Liver (tissue), 9 donors: Measurements from ENCODE around the gene ZNF599. TPM values are rescaled to one million over a fixed set of nuclear protein-coding genes. Genes with fewer than 3 reads are reported as not detected.

Experiments
- DNase-seq: peaks from one replicate; pipeline ENCODE4 v3.0.0-alpha.2; 2017; ENCODE audit warnings: low spot score
- H3K27ac ChIP-seq, 2 donors: one replicate each; pipeline ENCODE4 v1.7.0; 2013; ENCODE audit warnings: inconsistent platforms in 2 of 2, low read length in 2 of 2, control low read depth in 1 of 2, low read depth in 1 of 2, mild to moderate bottlenecking in 1 of 2
- H3K27me3 ChIP-seq, 4 donors: one replicate each; pipeline versions ENCODE4 v1.6.1 to v1.7.0; 2013; ENCODE audit warnings: low read length in 3 of 4, inconsistent platforms in 1 of 4, mild to moderate bottlenecking in 1 of 4, moderate library complexity in 1 of 4; ENCODE audit not compliant: control insufficient read depth in 4 of 4, insufficient read depth in 4 of 4
- H3K36me3 ChIP-seq, 4 donors: one replicate each; pipeline versions ENCODE4 v1.6.1 to v1.7.0; 2013; ENCODE audit warnings: low read length in 3 of 4, mild to moderate bottlenecking in 3 of 4, low read depth in 1 of 4, moderate library complexity in 1 of 4; ENCODE audit not compliant: control insufficient read depth in 4 of 4, insufficient read depth in 3 of 4
- H3K4me1 ChIP-seq, 4 donors: one replicate each; pipeline versions ENCODE4 v1.6.1 to v1.7.0; 2013; ENCODE audit warnings: low read length in 3 of 4, mild to moderate bottlenecking in 3 of 4, moderate library complexity in 1 of 4; ENCODE audit not compliant: control insufficient read depth in 4 of 4, insufficient read depth in 4 of 4
- H3K4me3 ChIP-seq, 3 donors: one replicate each; pipeline versions ENCODE4 v1.6.1 to v1.7.0; 2013; ENCODE audit warnings: low read length in 3 of 3, control low read depth in 1 of 3, low read depth in 1 of 3, mild to moderate bottlenecking in 1 of 3
- H3K9ac ChIP-seq, 2 donors: one replicate each; pipeline ENCODE4 v1.7.0; 2013; ENCODE audit warnings: low read length in 2 of 2, mild to moderate bottlenecking in 2 of 2, moderate library complexity in 2 of 2, control low read depth in 1 of 2, low read depth in 1 of 2
- H3K9me3 ChIP-seq, 4 donors: one replicate each; pipeline versions ENCODE4 v1.6.1 to v1.7.0; 2013; ENCODE audit warnings: low read length in 3 of 4; ENCODE audit not compliant: control insufficient read depth in 4 of 4
- ATF3 ChIP-seq: IDR thresholded peaks from 2 replicates; pipeline ENCODE4 v1.6.1; 2016; ENCODE audit warnings: antibody characterized with exemption
- EGR1 ChIP-seq, 2 donors: IDR thresholded peaks; 2 replicates each; pipeline ENCODE4 v1.6.1; 2016 to 2018; ENCODE audit warnings: antibody characterized with exemption in 2 of 2, low read depth in 2 of 2
- FOXA1 ChIP-seq: IDR thresholded peaks from 2 replicates; pipeline ENCODE4 v1.6.1; 2016; ENCODE audit warnings: antibody characterized with exemption
- FOXA2 ChIP-seq: IDR thresholded peaks from 2 replicates; pipeline ENCODE4 v1.6.1; 2016; ENCODE audit warnings: antibody characterized with exemption
- GABPA ChIP-seq, 2 donors: IDR thresholded peaks in 1 of 2; conservative IDR thresholded peaks in 1 of 2; 2 replicates each; pipeline ENCODE4 v1.6.1; 2016; ENCODE audit warnings: antibody characterized with exemption in 2 of 2, mild to moderate bottlenecking in 1 of 2, moderate library complexity in 1 of 2
- HNF4G ChIP-seq: IDR thresholded peaks from 2 replicates; pipeline ENCODE4 v1.6.1; 2016; ENCODE audit warnings: antibody characterized with exemption
- JUND ChIP-seq, 2 donors: IDR thresholded peaks; 2 replicates each; pipeline ENCODE4 v1.6.1; 2016; ENCODE audit warnings: antibody characterized with exemption in 2 of 2
- MAX ChIP-seq: IDR thresholded peaks from 2 replicates; pipeline ENCODE4 v1.6.1; 2016; ENCODE audit warnings: antibody characterized with exemption
- NR2F2 ChIP-seq: IDR thresholded peaks from 2 replicates; pipeline ENCODE4 v1.6.1; 2016; ENCODE audit warnings: antibody characterized with exemption
- RAD21 ChIP-seq, 2 donors: IDR thresholded peaks; 2 replicates each; pipeline ENCODE4 v1.6.1; 2016; ENCODE audit warnings: antibody characterized with exemption in 2 of 2, mild to moderate bottlenecking in 2 of 2
- REST ChIP-seq: IDR thresholded peaks from 2 replicates; pipeline ENCODE4 v1.6.1; 2016; ENCODE audit warnings: antibody characterized with exemption, mild to moderate bottlenecking
- RXRA ChIP-seq, 2 donors: IDR thresholded peaks; 2 replicates each; pipeline ENCODE4 v1.6.1; 2017 to 2018; ENCODE audit warnings: antibody characterized with exemption in 2 of 2, mild to moderate bottlenecking in 1 of 2
- SP1 ChIP-seq: IDR thresholded peaks from 2 replicates; pipeline ENCODE4 v1.6.1; 2018; ENCODE audit warnings: antibody characterized with exemption, mild to moderate bottlenecking
- TAF1 ChIP-seq: conservative IDR thresholded peaks from 2 replicates; pipeline ENCODE4 v1.6.1; 2016; ENCODE audit warnings: antibody characterized with exemption, mild to moderate bottlenecking
- YY1 ChIP-seq: IDR thresholded peaks from 2 replicates; pipeline ENCODE4 v1.6.1; 2016; ENCODE audit warnings: antibody characterized with exemption, mild to moderate bottlenecking
- ZBTB33 ChIP-seq: IDR thresholded peaks from 2 replicates; pipeline ENCODE4 v1.6.1; 2016; ENCODE audit warnings: antibody characterized with exemption
- WGBS: extraction: QIAGEN DNeasy Blood & Tissue Kit; methylation state at CpG from one replicate; pipeline ENCODE4 v1.1.7; 2013; 5-methylcytosine and 5-hydroxymethylcytosine counted together
- polyA plus RNA-seq, 2 donors: library from polyadenylated mRNA; stranded (reverse) in 1 of 2; unstranded in 1 of 2; fragments of 200-250 nt in 1 of 2; fragments of >200 nt in 1 of 2; fragmentation: Nextera tagmentation in 1 of 2; extraction: Ambion mirVana in 1 of 2; gene quantifications; one replicate each; pipeline versions ENCODE4 v1.2.1 to v1.2.3, GENCODE V29; 2013 to 2015
- total RNA-seq, 2 donors: library from RNA; depleted of rRNA; stranded (reverse); fragments of >200 nt; gene quantifications; one replicate each; pipeline ENCODE4 v1.2.3, GENCODE V29; 2014
- donor health status: healthy.
- donor health status: healthy.
- donor health status: healthy.
- donor health status: healthy.
- donor health status: healthy.

ZNF599 gene
- total and polyA plus RNA-seq, 4 donors = 1.5 to 2.6 (median 2.1) TPM

- WGBS = 71% methylated on average over 9 of the region's 9 CpGs
- no peaks in the 10 kb centered on the region for H3K27me3 ChIP-seq
- peaks cover 0 to 12% (median 4%) of the 10 kb centered on the region in 4 donors for H3K9me3 ChIP-seq
- H3K4me1 ChIP-seq = no peaks in the 10 kb centered on the region
- TF ChIP-seq TAF1 (no peak), RAD21 (IDR thresholded peaks at IDR 0.05) (no peak), RXRA (IDR thresholded peaks at IDR 0.05) (no peak), GABPA (IDR thresholded peaks at IDR 0.05 in 1 of 2, conservative IDR thresholded peaks at IDR 0.05 in 1 of 2) (no peak)
- H3K4me3 ChIP-seq = no peak overlapping the region
- DNase-seq = no peak
- no peaks in the 10 kb centered on the region for H3K36me3 ChIP-seq
- H3K9ac ChIP-seq = no peak overlapping the region
- no peak overlapping the region for H3K27ac ChIP-seq
Measured at GRCh38 chr19:34794066-34794960, 21.3 kb upstream of the ZNF599 start.

- no peaks in the 10 kb centered on the region for H3K27me3 ChIP-seq
- H3K4me3 ChIP-seq = no peak overlapping the region
- no peaks in the 10 kb centered on the region for H3K36me3 ChIP-seq
- 69% methylated on average over 3 of the region's 3 CpGs for WGBS
- no peak overlapping the region for H3K9ac ChIP-seq
- peaks cover 0 to 12% (median 5%) of the 10 kb centered on the region in 4 donors for H3K9me3 ChIP-seq
- DNase-seq = no peak
- no peak overlapping the region for H3K27ac ChIP-seq
- H3K4me1 ChIP-seq = no peaks in the 10 kb centered on the region
- TF ChIP-seq FOXA2 (no peak), HNF4G (no peak), JUND (IDR thresholded peaks at IDR 0.05) (no peak), RAD21 (IDR thresholded peaks at IDR 0.05) (no peak), ZBTB33 (no peak), SP1 (no peak), MAX (no peak), ATF3 (no peak)
Measured at GRCh38 chr19:34793565-34793964, 20.6 kb upstream of the ZNF599 start.

- H3K27me3 ChIP-seq = no peaks in the 10 kb centered on the region
- 43% methylated on average over 2 of the region's 2 CpGs for WGBS
- peaks cover 0 to 14% (median 9%) of the 10 kb centered on the region in 4 donors for H3K9me3 ChIP-seq
- H3K4me3 ChIP-seq = no peak overlapping the region
- H3K27ac ChIP-seq = no peak overlapping the region
- H3K36me3 ChIP-seq = no peaks in the 10 kb centered on the region
- no peaks in the 10 kb centered on the region for H3K4me1 ChIP-seq
- H3K9ac ChIP-seq = no peak overlapping the region
- DNase-seq = no peak
- TF ChIP-seq ATF3 (no peak), RAD21 (IDR thresholded peaks at IDR 0.05) (no peak), NR2F2 (no peak), YY1 (no peak), HNF4G (no peak), EGR1 (IDR thresholded peaks at IDR 0.05; ENCODE audit: low read depth in 2 of 2) (no peak), MAX (no peak), REST (no peak), GABPA (IDR thresholded peaks at IDR 0.05 in 1 of 2, conservative IDR thresholded peaks at IDR 0.05 in 1 of 2) (no peak), JUND (IDR thresholded peaks at IDR 0.05) (no peak), FOXA1 (no peak), RXRA (IDR thresholded peaks at IDR 0.05) (no peak), ZBTB33 (no peak), SP1 (no peak)
Measured at GRCh38 chr19:34788074-34788473, 15.1 kb upstream of the ZNF599 start.
